ENCODE data around the gene UBR3. TPM values are rescaled to one million over a fixed set of nuclear protein-coding genes. Genes with fewer than 3 reads are reported as not detected.
A peak's percentile ranks its signal among the peaks of the same experiment; 100 is the strongest.

The UBR3 gene
- total RNA-seq, 1 experiment from 2014 or later = 21.9 TPM

GRCh38 chr2:169839954-169840746, 12.9 kb downstream of the UBR3 start:
- H3K27me3 ChIP-seq (ENCODE audit: insufficient read depth, low read length) = no peaks in the 10 kb centered on the region
- no peak overlapping the region for H3K4me3 Mint-ChIP-seq

More at GRCh38 chr2:169839954-169840746, 12.9 kb downstream of the UBR3 start:
- H3K4me1 ChIP-seq (ENCODE audit: insufficient read depth, low read length) = no peaks in the 10 kb centered on the region
- no peak overlapping the region for H3T11ph ChIP-seq (ENCODE audit: low read length)
- H2BK20ac ChIP-seq (ENCODE audit: low read depth, low read length, poor library complexity, severe bottlenecking) = no peak overlapping the region
- Mint-ChIP-seq H3K36me3 (ENCODE audit: insufficient read depth in 1 of 3, low read depth in 3 of 3) (peaks cover 18 to 21% (median 19%) of the 10 kb centered on the region in 3 experiments), H3K27me3 (ENCODE audit: low read depth) (no peaks in the 10 kb centered on the region; the same call in 1 of the 2 replicates), H3K9me3 (peaks cover 2 to 7% of the 10 kb centered on the region in 2 experiments; a peak in 3 of 5 replicates), H3K4me1 (peaks cover 4 to 7% of the 10 kb centered on the region in 2 experiments; a peak in 2 of 4 replicates), H3K27ac (no peak overlapping the region; a peak in 1 of 7 replicates)
- H2BK120ac ChIP-seq (ENCODE audit: low read depth, low read length, poor library complexity, severe bottlenecking) = no peak overlapping the region
- no peak overlapping the region for H4K91ac ChIP-seq (ENCODE audit: insufficient read length, low read depth, low read length)
- H3K9ac ChIP-seq (ENCODE audit: extremely low read depth, insufficient read length, low read length) = no peak overlapping the region
- H3K56ac ChIP-seq (ENCODE audit: insufficient read length, low read depth, low read length) = no peak overlapping the region
- DNase-seq = no peak
- H4K5ac ChIP-seq (ENCODE audit: insufficient read length, low read depth, low read length) = no peak overlapping the region
- no peak overlapping the region for H3K23ac ChIP-seq (ENCODE audit: insufficient read length, low read depth, low read length)
- H3K79me1 ChIP-seq (ENCODE audit: insufficient read depth, low read depth, low read length, poor library complexity, severe bottlenecking) = no peaks in the 10 kb centered on the region
- no peak overlapping the region for H3K14ac ChIP-seq (ENCODE audit: insufficient read depth, low read length)
- no peak overlapping the region for H3K18ac ChIP-seq (ENCODE audit: insufficient read length, low read depth, low read length)
- no peaks in the 10 kb centered on the region for H3K9me3 ChIP-seq (ENCODE audit: control insufficient read depth, low read depth, low read length)
- H2BK15ac ChIP-seq (ENCODE audit: low read depth, low read length) = no peak overlapping the region
- no peaks in the 10 kb centered on the region; the same call in 1 of the 2 replicates for H3K79me2 ChIP-seq (ENCODE audit: insufficient read depth, low read length)
- H4K20me1 ChIP-seq (ENCODE audit: control insufficient read depth, insufficient read depth, insufficient read length) = no peaks in the 10 kb centered on the region
- no peak overlapping the region for H3K4me2 ChIP-seq (ENCODE audit: insufficient read depth, insufficient read length, low read length)
- no peak overlapping the region for H2AK5ac ChIP-seq (ENCODE audit: insufficient read length, low read length)
- H2AFZ ChIP-seq (ENCODE audit: low read length) = no peak overlapping the region
- H3K27ac ChIP-seq (ENCODE audit: insufficient read length, low read depth, low read length) = no peak overlapping the region
- H3K4ac ChIP-seq (ENCODE audit: low read depth, low read length) = no peak overlapping the region
- no CpG with 5 or more reads among the region's 10 CpGs for WGBS (ENCODE audit: extremely low coverage, insufficient read length, low lambda C conversion rate)
- H4K8ac ChIP-seq (replicated peaks; ENCODE audit: insufficient read length, low read depth, low read length) = no peak overlapping the region
- no peak overlapping the region for H2BK5ac ChIP-seq (ENCODE audit: insufficient read length, low read length)
- H2BK12ac ChIP-seq (ENCODE audit: insufficient read length, low read depth, low read length) = no peak overlapping the region
- H3K23me2 ChIP-seq (ENCODE audit: insufficient read length, low read depth, low read length, poor library complexity, severe bottlenecking) = no peaks in the 10 kb centered on the region
- peak; percentile 21; the same call in 2 of the 3 replicates for TF ChIP-seq CTCF (conservative IDR thresholded peaks at IDR 0.05)

Measured in H9 (cell line).